ENCODE results near the gene SH3GLB1.
"Not testable (repeated sequence)": the region's sequence is repeated elsewhere in the genome, so short reads cannot be mapped to it uniquely, and the experiment has no call there.

SH3GLB1 gene

GRCh38 chr1:86704458-86704971 lies at the start of gene SH3GLB1:
Gene SH3GLB1 (plus strand): TSS chr1:86704576. CDS start chr1:86704900, 324 bp downstream.
- peak; percentile 90 for DNase-seq

GRCh38 chr1:86658381-86658780 lies 46.0 kb upstream of the SH3GLB1 start:
- not testable (repeated sequence) for DNase-seq

- no peak for DNase-seq
Observed at GRCh38 chr1:86666368-86666767, 38.0 kb upstream of the SH3GLB1 start.

- DNase-seq, result no peak
Observed at GRCh38 chr1:86687595-86687994, 16.8 kb upstream of the SH3GLB1 start.

- no peak for DNase-seq
Observed at GRCh38 chr1:86692641-86693040, 11.7 kb upstream of the SH3GLB1 start.

GRCh38 chr1:86695400-86695799 lies 9.0 kb upstream of the SH3GLB1 start:
- DNase-seq, result no peak

GRCh38 chr1:86696522-86696921 lies 7.9 kb upstream of the SH3GLB1 start:
- no peak for DNase-seq

GRCh38 chr1:86699186-86699585 lies 5.2 kb upstream of the SH3GLB1 start:
- DNase-seq, result no peak

- DNase-seq, result no peak
Observed at GRCh38 chr1:86701731-86702130, 2.6 kb upstream of the SH3GLB1 start.

GRCh38 chr1:86702954-86703494 lies 1.4 kb upstream of the SH3GLB1 start:
- DNase-seq, result not testable (repeated sequence)

GRCh38 chr1:86703696-86704457 lies 499 bp upstream of the SH3GLB1 start:
- DNase-seq, result peak; percentile 65

- peak; percentile 38 for DNase-seq
Observed at GRCh38 chr1:86704972-86705664, 742 bp downstream of the SH3GLB1 start.

GRCh38 chr1:86705665-86705985 lies 1.2 kb downstream of the SH3GLB1 start:
- no peak for DNase-seq

GRCh38 chr1:86706018-86706635 lies 1.8 kb downstream of the SH3GLB1 start:
- no peak for DNase-seq

GRCh38 chr1:86708920-86709319 lies 4.5 kb downstream of the SH3GLB1 start:
- DNase-seq, result no peak

GRCh38 chr1:86712088-86712860 lies 7.9 kb downstream of the SH3GLB1 start:
- no peak for DNase-seq

GRCh38 chr1:86713477-86713876 lies 9.1 kb downstream of the SH3GLB1 start:
- DNase-seq, result no peak

GRCh38 chr1:86714159-86714558 lies 9.8 kb downstream of the SH3GLB1 start:
- DNase-seq, result no peak

GRCh38 chr1:86714561-86715244 lies 10.3 kb downstream of the SH3GLB1 start:
- no peak for DNase-seq

GRCh38 chr1:86718786-86719185 lies 14.4 kb downstream of the SH3GLB1 start:
- no peak for DNase-seq

- no peak for DNase-seq
Observed at GRCh38 chr1:86731416-86731815, 27.0 kb downstream of the SH3GLB1 start.

- no peak for DNase-seq
Observed at GRCh38 chr1:86733340-86733739, 29.0 kb downstream of the SH3GLB1 start.
